ENCODE measurements around the gene ATP5F1D. TPM values are rescaled to one million over a fixed set of nuclear protein-coding genes. Genes with fewer than 3 reads are reported as not detected.

The ATP5F1D gene
- total and polyA plus RNA-seq, 2 experiments from 2014 or later = 139 to 396 TPM

DNA sequence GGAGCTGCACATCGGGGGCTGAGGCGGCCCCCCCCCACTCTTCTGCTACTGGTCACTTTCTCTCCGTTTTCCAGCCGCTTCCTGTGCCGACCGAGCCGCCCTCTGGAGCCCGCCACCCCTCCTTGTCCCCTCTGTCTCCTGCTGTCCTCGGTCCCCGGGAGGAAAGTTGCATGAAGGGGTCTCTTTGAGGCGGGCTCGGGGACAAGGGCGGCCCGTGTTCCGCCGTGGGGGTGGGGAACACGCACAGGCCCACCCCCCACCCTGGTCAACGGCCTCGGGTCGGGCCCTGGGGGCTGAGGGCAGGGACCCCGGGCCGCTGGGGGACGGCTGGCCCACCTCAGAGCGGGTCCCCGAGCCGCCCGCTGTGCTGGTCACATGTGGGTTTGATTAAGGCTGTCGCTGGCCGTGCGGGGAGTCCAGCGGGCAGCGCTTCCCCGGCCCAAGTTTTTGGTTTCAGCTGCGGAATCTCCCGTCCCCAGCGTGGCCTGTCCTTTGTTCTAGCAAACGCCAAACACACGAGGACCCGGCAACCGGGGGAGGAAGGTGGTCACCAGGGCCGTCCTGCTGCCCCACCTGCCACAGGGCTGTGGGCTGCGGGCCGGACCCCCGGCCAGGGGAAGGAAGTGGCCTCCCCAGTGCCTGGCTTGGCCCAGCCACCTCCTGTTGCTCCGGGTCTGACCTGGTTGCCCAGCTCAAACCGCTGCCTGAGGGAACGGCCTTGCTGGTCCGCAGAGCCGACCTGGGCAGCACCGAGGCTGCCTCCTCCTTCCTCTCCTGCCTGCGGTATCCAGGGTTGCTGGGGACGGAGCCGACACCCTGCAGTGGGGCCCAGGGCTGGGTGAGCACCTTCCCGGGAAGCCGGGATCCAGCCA lies 46.0 kb downstream of the ATP5F1D start (continued):
- TF ChIP-seq, protein P1, sequence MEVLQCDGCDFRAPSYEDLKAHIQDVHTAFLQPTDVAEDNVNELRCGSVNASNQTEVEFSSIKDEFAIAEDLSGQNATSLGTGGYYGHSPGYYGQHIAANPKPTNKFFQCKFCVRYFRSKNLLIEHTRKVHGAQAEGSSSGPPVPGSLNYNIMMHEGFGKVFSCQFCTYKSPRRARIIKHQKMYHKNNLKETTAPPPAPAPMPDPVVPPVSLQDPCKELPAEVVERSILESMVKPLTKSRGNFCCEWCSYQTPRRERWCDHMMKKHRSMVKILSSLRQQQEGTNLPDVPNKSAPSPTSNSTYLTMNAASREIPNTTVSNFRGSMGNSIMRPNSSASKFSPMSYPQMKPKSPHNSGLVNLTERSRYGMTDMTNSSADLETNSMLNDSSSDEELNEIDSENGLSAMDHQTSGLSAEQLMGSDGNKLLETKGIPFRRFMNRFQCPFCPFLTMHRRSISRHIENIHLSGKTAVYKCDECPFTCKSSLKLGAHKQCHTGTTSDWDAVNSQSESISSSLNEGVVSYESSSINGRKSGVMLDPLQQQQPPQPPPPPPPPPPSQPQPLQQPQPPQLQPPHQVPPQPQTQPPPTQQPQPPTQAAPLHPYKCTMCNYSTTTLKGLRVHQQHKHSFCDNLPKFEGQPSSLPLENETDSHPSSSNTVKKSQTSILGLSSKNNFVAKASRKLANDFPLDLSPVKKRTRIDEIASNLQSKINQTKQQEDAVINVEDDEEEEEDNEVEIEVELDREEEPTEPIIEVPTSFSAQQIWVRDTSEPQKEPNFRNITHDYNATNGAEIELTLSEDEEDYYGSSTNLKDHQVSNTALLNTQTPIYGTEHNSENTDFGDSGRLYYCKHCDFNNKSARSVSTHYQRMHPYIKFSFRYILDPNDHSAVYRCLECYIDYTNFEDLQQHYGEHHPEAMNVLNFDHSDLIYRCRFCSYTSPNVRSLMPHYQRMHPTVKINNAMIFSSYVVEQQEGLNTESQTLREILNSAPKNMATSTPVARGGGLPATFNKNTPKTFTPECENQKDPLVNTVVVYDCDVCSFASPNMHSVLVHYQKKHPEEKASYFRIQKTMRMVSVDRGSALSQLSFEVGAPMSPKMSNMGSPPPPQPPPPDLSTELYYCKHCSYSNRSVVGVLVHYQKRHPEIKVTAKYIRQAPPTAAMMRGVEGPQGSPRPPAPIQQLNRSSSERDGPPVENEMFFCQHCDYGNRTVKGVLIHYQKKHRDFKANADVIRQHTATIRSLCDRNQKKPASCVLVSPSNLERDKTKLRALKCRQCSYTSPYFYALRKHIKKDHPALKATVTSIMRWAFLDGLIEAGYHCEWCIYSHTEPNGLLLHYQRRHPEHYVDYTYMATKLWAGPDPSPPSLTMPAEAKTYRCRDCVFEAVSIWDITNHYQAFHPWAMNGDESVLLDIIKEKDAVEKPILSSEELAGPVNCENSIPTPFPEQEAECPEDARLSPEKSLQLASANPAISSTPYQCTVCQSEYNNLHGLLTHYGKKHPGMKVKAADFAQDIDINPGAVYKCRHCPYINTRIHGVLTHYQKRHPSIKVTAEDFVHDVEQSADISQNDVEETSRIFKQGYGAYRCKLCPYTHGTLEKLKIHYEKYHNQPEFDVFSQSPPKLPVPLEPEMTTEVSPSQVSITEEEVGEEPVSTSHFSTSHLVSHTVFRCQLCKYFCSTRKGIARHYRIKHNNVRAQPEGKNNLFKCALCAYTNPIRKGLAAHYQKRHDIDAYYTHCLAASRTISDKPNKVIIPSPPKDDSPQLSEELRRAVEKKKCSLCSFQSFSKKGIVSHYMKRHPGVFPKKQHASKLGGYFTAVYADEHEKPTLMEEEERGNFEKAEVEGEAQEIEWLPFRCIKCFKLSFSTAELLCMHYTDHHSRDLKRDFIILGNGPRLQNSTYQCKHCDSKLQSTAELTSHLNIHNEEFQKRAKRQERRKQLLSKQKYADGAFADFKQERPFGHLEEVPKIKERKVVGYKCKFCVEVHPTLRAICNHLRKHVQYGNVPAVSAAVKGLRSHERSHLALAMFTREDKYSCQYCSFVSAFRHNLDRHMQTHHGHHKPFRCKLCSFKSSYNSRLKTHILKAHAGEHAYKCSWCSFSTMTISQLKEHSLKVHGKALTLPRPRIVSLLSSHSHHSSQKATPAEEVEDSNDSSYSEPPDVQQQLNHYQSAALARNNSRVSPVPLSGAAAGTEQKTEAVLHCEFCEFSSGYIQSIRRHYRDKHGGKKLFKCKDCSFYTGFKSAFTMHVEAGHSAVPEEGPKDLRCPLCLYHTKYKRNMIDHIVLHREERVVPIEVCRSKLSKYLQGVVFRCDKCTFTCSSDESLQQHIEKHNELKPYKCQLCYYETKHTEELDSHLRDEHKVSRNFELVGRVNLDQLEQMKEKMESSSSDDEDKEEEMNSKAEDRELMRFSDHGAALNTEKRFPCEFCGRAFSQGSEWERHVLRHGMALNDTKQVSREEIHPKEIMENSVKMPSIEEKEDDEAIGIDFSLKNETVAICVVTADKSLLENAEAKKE (CRISPR knock-in tag; IDR thresholded peaks at IDR 0.05) = no peak
- TF ChIP-seq ZNF114 (CRISPR knock-in tag; IDR thresholded peaks at IDR 0.05) (no peak), CREB1 (CRISPR knock-in tag; IDR thresholded peaks at IDR 0.05; ENCODE audit: low read depth) (no peak), ZNF331 (CRISPR knock-in tag; IDR thresholded peaks at IDR 0.05; ENCODE audit: low read depth) (no peak), JUNB (IDR thresholded peaks at IDR 0.05; ENCODE audit: unreplicated experiment) (no peak)
- TF ChIP-seq, protein P2, sequence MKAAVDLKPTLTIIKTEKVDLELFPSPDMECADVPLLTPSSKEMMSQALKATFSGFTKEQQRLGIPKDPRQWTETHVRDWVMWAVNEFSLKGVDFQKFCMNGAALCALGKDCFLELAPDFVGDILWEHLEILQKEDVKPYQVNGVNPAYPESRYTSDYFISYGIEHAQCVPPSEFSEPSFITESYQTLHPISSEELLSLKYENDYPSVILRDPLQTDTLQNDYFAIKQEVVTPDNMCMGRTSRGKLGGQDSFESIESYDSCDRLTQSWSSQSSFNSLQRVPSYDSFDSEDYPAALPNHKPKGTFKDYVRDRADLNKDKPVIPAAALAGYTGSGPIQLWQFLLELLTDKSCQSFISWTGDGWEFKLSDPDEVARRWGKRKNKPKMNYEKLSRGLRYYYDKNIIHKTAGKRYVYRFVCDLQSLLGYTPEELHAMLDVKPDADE (IDR thresholded peaks at IDR 0.05) = no peak
- TF ChIP-seq, protein P3, sequence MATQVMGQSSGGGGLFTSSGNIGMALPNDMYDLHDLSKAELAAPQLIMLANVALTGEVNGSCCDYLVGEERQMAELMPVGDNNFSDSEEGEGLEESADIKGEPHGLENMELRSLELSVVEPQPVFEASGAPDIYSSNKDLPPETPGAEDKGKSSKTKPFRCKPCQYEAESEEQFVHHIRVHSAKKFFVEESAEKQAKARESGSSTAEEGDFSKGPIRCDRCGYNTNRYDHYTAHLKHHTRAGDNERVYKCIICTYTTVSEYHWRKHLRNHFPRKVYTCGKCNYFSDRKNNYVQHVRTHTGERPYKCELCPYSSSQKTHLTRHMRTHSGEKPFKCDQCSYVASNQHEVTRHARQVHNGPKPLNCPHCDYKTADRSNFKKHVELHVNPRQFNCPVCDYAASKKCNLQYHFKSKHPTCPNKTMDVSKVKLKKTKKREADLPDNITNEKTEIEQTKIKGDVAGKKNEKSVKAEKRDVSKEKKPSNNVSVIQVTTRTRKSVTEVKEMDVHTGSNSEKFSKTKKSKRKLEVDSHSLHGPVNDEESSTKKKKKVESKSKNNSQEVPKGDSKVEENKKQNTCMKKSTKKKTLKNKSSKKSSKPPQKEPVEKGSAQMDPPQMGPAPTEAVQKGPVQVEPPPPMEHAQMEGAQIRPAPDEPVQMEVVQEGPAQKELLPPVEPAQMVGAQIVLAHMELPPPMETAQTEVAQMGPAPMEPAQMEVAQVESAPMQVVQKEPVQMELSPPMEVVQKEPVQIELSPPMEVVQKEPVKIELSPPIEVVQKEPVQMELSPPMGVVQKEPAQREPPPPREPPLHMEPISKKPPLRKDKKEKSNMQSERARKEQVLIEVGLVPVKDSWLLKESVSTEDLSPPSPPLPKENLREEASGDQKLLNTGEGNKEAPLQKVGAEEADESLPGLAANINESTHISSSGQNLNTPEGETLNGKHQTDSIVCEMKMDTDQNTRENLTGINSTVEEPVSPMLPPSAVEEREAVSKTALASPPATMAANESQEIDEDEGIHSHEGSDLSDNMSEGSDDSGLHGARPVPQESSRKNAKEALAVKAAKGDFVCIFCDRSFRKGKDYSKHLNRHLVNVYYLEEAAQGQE (IDR thresholded peaks at IDR 0.05; ENCODE audit: unreplicated experiment) = no peak

Data from GM23338 (cell line).